HG02970 (cell line): ENCODE data around the gene SDR42E2.

Experiments used
- ATAC-seq: cut with Tn5 transposase; IDR thresholded peaks from one replicate; pipeline ENCODE4 v1.9.1; 2021; ENCODE audit warnings: mild to moderate bottlenecking, moderate library complexity, moderate number of reproducible peaks; ENCODE audit not compliant: unreplicated experiment, low FRiP score

SDR42E2 gene

DNA sequence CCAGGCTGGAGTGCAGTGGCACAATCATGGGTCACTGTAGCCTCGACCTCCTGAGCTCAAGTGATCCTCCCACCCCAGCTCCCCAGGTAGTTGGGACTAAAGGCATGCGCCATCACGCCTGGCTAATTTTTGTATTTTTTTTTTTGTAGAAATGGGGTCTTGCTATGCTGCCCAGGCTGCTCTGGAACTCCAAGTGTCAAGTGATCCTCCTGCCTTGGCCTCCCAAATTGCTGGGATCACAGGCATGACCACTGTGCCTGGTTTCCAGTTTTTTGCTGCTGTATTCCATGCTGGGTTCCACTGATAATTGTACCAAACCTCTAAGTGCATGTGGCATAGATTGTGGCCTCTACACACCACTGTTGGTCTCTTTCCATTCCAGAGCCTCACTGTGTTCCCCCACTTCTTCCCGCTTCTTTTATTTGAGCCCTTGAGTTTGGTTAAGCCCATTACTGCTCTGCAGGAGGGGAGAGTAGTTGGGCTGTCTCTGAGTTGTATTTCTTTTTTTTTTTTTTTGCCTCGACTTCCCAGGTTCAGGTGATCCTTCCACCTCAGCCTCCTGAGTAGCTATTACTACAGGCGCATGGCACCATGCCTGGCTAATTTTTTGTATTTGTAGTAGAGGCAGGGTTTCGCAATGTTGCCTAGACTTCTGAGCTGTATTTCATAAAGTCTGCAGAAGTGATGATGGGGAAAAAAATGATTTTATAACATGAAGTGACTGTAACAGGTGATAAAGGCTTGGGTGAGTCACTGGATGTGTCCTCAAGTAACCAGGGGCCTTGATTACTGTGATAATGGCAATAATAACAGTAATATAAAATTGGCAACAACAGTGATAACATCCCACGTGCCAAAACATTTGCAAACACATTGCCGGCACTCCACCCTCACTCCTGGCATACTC is 73.8 kb downstream of the SDR42E2 start:
- no peak for ATAC-seq

DNA sequence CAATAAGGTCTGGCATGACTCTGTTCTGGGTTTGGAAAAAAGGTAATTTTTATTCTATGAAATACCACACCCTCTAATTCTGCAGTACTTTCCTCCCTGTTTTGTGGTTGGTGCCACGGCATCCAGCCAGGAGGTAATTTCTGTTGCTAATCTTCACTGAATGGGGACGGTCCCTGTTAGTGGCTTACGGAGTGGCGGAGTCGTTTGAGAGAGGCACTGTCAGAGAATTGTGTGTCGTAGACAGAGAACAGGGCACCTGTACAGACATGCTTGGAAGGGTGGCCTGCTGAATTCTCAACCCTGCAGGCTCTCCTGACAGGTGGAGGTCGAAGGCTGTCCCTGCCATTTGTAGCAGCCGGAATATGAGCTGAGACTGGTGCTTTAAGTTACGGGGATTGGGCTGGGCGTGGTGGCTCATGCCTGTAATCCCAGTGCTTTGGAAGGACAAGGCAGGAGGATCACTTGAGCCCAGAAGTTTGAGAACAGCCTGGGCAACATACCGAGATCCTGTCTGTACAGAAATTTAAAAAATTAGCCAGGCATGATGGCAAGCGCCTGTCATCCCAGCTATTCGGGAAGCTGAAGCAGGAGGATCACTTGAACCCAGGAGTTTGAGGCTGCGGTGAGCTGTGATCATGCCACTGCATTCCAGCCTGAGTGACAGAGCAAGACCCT is 77.0 kb downstream of the SDR42E2 start:
- ATAC-seq: no peak

GRCh38 chr16:22240023-22240710 is 77.9 kb downstream of the SDR42E2 start:
- no peak for ATAC-seq
